Kidney (tissue), 14 donors: ENCODE data around the gene LDLRAD4. TPM values are rescaled to one million over a fixed set of nuclear protein-coding genes. Genes with fewer than 3 reads are reported as not detected.

Source experiments
- DNase-seq, 5 donors: peaks; one replicate each; pipeline ENCODE4 v3.0.0-alpha.2; 2013 to 2020
- FAIRE-seq: peaks from 2 replicates; lab custom pipeline; 2012; peaks lifted over from hg19 to GRCh38; lab: Jason Lieb, UNC
- H3K27ac ChIP-seq, 2 donors: one replicate each; pipeline ENCODE4 v1.7.0; 2013; ENCODE audit warnings: low read depth in 2 of 2, low read length in 2 of 2, inconsistent platforms in 1 of 2
- H3K27me3 ChIP-seq: one replicate; pipeline ENCODE4 v1.7.1; 2013; ENCODE audit warnings: low read length, inconsistent platforms; ENCODE audit not compliant: control insufficient read depth, insufficient read depth
- H3K36me3 ChIP-seq, 3 donors: one replicate each; pipeline versions ENCODE4 v1.7.0 to v1.7.1; 2013; ENCODE audit warnings: low read length in 3 of 3, control low read depth in 1 of 3, inconsistent platforms in 1 of 3; ENCODE audit not compliant: insufficient read depth in 3 of 3, control insufficient read depth in 2 of 3
- H3K4me1 ChIP-seq, 3 donors: one replicate each; pipeline versions ENCODE4 v1.7.0 to v1.7.1; 2013; ENCODE audit warnings: low read length in 3 of 3, inconsistent platforms in 1 of 3, low read depth in 1 of 3; ENCODE audit not compliant: control insufficient read depth in 2 of 3, insufficient read depth in 2 of 3
- H3K4me3 ChIP-seq, 3 donors: one replicate each; pipeline versions ENCODE4 v1.7.0 to v1.8.1; 2013; ENCODE audit warnings: low read length in 3 of 3, control low read depth in 1 of 3, inconsistent platforms in 1 of 3
- H3K9ac ChIP-seq, 3 donors: one replicate each; pipeline versions ENCODE4 v1.7.0 to v1.7.1; 2013; ENCODE audit warnings: low read length in 3 of 3, control low read depth in 1 of 3, inconsistent platforms in 1 of 3
- H3K9me3 ChIP-seq, 3 donors: one replicate each; pipeline versions ENCODE4 v1.7.0 to v1.7.1; 2013; ENCODE audit warnings: low read length in 3 of 3, control low read depth in 1 of 3, inconsistent platforms in 1 of 3; ENCODE audit not compliant: control insufficient read depth in 2 of 3, insufficient read depth in 1 of 3
- intact Hi-C: fragments of 100-400 bp; cut with DNase I; formaldehyde crosslinking; loops from one replicate; pipeline ENCODE4 v1.11.1; 2022
- polyA plus RNA-seq: library from polyadenylated mRNA; stranded (reverse); fragments of 350-450 nt; fragmentation: Illumina TruSeq; extraction: RNeasy Lipid Tissue Mini Kit (QIAGEN cat#74804); gene quantifications from one replicate; pipeline ENCODE4 v1.2.3, GENCODE V29; 2014; ENCODE audit warnings: low read depth, low replicate concordance; ENCODE audit not compliant: insufficient read depth
- total RNA-seq: library from RNA; stranded (reverse); fragmentation: NEBNext Ultra II Directional; extraction: Animal tissue kit (Norgen Biotek cat#: 25700); gene quantifications from one replicate; pipeline ENCODE4 v1.2.1, GENCODE V29; 2021
- TF ChIP-seq, protein P1 (sequence below): IDR thresholded peaks from 3 replicates; pipeline ENCODE4 v1.5.1; 2012; ENCODE audit warnings: mild to moderate bottlenecking, moderate library complexity, borderline replicate concordance; ENCODE audit not compliant: insufficient read depth; ENCODE audit errors: extremely low read depth
- donor health status: control.
- donor health status: control.
- donor health status: control.
- donor health status: control.
- donor health status: control.
- donor health status: DM: yes; HTN: yes; CAD: no.
- donor health status: Normal renal cell carcinoma (clear cell type).

The LDLRAD4 gene
- total and polyA plus RNA-seq, 2 donors from 2014 or later = 2.3 to 42.3 TPM

DNA sequence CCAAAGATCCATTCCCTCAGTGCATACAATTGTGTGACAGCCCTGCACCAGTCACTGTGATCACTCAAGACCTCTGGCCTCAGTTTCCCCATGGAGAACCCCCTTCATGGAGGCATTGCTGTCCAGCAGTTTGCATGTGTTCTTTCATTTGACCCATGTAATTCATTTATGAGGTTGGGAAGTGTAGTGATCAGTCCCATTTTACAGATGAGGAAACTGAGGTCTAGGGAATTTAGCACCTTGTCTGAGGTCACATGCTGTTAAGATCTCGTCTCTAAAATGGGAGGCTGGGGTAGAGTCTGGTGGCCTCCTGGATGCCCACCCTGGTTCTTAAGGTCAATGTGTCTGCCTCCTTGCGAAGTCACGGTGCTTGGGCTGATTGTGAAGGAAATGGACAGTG, 19.1 kb downstream of the LDLRAD4 start:
- Histone ChIP-seq H3K4me1 (no peaks in the 10 kb centered on the region), H3K4me3 (no peak overlapping the region), H3K9ac (no peak overlapping the region), H3K9me3 (no peaks in the 10 kb centered on the region), H3K27me3 (no peaks in the 10 kb centered on the region), H3K36me3 (no peaks in the 10 kb centered on the region), H3K27ac (no peak overlapping the region)
- TF ChIP-seq, protein P1, sequence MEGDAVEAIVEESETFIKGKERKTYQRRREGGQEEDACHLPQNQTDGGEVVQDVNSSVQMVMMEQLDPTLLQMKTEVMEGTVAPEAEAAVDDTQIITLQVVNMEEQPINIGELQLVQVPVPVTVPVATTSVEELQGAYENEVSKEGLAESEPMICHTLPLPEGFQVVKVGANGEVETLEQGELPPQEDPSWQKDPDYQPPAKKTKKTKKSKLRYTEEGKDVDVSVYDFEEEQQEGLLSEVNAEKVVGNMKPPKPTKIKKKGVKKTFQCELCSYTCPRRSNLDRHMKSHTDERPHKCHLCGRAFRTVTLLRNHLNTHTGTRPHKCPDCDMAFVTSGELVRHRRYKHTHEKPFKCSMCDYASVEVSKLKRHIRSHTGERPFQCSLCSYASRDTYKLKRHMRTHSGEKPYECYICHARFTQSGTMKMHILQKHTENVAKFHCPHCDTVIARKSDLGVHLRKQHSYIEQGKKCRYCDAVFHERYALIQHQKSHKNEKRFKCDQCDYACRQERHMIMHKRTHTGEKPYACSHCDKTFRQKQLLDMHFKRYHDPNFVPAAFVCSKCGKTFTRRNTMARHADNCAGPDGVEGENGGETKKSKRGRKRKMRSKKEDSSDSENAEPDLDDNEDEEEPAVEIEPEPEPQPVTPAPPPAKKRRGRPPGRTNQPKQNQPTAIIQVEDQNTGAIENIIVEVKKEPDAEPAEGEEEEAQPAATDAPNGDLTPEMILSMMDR = no peak
- FAIRE-seq (no peak), DNase-seq (peak in 1 of 5 donors; percentile 4)
- intact Hi-C loops = no loop called here

DNA sequence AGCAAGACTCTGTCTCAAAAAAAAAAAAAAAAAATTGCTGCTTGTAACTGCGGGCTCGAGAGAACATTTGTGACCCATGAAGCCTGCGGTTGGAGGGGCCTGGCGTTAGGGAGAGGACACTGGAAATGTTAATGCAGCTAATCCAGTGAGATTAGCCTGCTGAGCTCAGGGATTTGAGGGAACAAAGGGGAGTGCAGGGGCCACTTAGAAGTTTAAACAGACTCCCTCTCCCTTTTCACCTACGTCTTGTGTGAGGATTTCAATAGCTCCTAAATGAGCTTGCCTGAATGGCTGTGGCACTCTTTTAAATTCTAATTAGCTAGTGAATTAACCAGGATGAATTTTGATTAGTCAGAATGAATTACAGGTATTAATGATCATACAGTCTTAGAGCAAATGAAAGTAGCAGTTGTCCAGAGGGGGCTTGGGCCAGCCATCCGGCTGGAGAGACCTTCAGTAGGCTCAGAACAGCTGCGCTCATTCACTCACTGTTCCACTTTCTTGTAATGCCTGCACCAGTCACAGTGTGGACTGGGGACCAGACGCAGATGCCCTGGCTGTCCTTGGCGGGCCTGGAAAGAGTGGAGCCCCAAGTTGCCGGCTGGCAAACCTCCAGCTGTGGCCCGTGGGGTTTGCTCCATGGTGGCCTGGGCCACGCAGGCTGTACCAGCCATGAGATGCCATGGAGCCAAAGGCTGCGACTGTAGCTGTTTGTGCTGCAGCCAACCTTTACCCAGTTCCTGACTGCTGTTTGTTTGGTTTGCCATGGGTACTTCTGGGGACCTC, 20.8 kb downstream of the LDLRAD4 start:
- TF ChIP-seq, protein P1 = no peak
- H3K4me3 ChIP-seq = no peak overlapping the region
- H3K9ac ChIP-seq = no peak overlapping the region
- no peaks in the 10 kb centered on the region for H3K9me3 ChIP-seq
- DNase-seq = peak in 1 of 5 donors; percentile 9
- FAIRE-seq = no peak
- intact Hi-C loops = no loop called here
- no peak overlapping the region for H3K27ac ChIP-seq
- H3K27me3 ChIP-seq = no peaks in the 10 kb centered on the region
- H3K4me1 ChIP-seq = no peaks in the 10 kb centered on the region
- no peaks in the 10 kb centered on the region for H3K36me3 ChIP-seq

DNA sequence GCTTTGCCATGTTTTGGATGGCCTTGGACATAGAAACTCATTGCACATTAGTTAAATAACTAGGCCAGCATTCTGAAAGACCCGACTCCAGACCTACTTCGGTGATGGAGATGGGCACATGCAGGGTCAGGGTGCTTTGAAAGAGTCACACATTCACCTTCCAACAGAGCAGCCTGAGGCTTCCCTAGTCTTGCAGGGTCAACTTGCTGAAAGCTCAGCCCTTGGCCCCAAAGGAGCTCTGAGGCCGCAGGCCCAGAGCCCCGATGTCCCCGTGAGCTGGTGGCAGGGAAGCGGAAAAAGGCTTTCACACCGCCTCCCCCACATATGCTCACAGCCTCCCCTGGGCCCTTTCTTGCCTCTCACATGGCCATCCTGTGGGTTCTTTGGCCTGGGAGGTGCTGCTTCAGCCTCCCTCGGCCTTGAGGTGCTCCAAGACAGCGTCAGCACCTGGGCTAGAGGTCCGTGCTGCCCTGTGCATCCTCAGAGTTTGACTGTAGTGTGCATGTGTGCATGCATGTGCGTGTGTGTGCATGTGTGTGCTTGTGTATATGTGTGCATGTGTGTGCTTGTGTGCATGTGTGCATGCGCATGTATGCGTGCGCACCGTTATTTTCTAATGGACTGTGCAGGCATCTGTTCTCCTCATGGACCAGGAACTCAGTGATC, 21.6 kb downstream of the LDLRAD4 start:
- H3K4me3 ChIP-seq = no peak overlapping the region
- no peaks in the 10 kb centered on the region for H3K9me3 ChIP-seq
- intact Hi-C loops = no loop called here
- no peak overlapping the region for H3K27ac ChIP-seq
- TF ChIP-seq, protein P1 = no peak
- H3K27me3 ChIP-seq = no peaks in the 10 kb centered on the region
- H3K9ac ChIP-seq = no peak overlapping the region
- H3K4me1 ChIP-seq = no peaks in the 10 kb centered on the region
- DNase-seq (peak in 1 of 5 donors; percentile 6), FAIRE-seq (no peak)
- H3K36me3 ChIP-seq = no peaks in the 10 kb centered on the region
